NCI-H2171 (cell line): ENCODE data around the gene MTA2.

Experiments used
- DNase-seq: peaks from one replicate; lab custom pipeline; 2025; lab: John Stamatoyannopoulos, UW

MTA2 gene

DNA sequence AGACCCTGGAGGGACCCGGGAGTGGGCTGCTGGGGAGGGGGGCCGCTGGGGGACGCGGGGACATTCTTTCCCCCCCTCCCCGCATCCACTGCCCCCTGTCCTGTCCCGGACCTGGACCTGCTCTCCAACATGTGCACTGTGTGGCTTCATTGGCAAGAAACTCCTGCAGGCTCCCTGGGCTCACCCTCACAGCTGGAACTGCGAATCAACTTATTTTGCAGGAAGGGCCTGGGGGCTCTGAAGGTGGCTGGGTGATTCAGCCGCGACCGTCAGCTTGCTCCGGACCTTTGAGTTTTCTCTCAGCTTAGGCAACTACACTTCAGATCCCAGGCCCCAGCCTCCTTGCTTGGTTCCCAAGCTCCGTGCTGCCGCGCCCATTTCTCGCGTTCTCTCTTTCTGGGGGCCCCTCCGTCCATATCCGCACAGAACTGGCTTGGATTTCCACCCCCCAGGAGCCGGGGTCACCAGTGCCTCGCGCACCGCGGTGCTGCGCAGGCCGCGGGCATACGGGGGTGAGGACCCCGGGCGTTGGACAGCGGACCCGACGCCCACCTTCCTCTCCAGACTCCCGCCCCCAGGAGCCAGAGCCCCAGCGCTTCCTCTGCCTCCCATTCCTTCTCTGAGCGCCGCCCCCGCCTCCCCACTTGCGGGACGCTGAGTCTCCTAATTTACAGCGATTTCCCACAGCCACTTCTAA, 54.6 kb downstream of the MTA2 start:
- no peak for DNase-seq

- no peak for DNase-seq
These were observed 55.3 kb downstream of the MTA2 start, which contains the start of gene AHNAK for GRCh38 chr11:62546244-62546928. AHNAK (minus strand) TSS chr11:62546806; CDS start chr11:62536098, 10,708 bp downstream.

DNA sequence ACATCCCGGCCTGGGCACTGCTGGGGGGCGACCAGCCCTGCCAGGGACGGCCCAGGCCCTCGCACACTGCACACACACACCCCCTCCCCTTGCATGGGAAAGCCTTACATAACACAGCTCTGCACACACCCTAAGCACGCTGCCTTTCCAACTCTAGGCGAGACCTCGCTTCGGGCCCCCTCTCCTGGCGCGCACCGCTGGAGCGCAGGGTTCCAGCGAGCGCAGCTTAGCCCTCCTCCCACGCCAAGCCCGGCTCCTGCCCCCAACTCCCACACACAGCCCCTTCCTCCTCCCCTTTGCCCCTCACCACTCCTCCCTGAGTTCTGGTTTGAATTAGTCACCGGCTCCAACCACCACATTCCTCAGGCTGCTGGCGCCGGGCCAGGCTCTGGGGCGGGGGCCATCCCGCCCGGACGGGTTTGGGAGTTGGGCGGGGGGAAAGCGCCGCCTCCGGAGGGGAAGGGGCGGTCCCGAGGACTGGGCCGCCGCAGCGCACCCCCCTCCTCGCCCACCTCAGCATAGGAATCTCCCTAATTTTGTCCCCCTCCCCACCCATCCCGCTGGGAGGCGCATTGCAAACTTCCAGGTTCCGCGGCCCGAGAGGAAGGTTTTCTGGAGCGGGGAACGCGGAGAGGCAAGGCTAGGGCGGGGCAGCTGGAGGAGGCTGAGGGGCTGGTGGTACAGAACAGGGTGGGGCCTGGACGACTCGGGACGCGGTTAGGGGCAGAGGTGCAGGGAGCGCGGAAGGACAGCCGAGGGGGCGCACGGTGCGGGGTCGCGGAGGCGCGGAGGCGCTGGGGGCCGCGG, 56.0 kb downstream of the MTA2 start:
- peak; percentile 39 for DNase-seq

DNA sequence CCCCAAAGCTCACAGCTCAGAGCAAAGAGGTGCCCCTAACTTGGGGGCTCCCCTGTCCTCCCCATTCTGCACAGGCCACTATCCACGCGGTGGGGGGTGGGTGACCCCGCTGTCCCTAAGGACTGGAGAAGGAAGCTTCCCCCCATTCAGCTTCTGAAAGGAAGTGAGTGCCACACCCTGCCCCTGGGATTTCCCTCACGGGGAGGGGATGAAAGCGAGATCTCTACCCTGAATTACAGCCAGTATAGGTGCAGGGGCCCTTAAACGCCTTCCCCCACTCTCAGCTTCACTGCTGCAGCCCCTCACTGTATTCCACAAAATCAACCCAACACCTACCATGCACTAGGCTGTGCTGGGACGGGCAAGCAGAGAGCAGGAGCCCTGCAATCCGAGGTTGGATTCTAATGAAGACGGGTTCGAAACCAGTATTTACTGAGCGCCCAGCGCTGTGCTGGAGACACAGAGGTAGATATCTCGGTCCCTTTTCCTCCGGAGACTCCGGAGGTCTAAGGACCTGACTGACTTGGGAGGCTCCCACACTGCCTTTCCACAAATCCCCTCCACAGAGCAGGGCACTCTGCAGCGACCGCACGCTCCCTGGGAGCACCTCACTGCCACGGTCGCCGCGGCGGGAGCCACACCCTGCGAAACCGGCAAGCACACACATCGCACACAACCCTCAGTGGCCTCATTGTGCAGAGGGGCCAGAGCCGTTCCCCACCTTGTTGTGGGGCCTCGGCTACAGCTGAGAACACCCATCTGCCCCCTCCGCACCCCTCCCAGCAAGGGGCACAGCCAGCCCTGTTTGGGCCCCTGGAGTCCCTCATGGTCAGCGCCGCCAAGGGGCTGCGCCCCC, 56.9 kb downstream of the MTA2 start:
- no peak for DNase-seq

DNA sequence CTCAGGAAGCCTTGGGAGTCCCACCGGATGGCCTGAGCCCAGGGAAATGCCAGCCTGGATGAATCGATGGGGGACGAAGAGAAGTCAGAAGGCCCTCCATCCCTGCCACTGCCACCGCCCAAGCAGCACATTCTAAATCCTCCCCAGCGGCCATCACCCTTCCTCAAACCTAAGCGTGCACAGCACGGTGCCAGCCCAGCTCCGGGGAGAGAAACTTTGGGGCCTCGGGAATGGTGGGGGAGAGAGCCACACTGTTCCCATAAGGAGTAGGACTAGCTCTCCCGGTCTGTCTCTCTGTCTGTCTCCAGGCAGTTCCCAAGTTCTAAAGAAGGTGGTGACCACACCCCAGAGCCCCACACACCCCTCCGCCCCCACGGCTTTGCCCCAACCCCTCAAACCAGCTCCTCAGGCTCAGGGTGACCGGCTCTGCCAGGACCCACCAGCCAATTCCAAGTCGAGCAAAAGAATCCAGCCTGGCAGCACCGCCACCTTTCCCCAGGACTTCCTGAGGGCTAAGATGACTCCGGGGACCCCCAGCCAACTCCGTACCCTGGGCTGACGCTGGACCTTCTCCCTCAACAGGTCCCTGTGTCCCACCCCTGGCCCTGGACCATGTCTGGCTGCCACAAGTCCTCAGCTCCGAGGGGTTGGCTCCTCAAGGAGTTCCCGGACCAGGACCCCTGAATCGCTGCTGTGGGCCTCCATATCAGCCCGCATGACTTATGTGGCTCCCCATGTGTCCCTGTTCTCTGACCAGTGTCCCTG, 57.8 kb downstream of the MTA2 start:
- no peak for DNase-seq
